ENCODE measurements around the gene THAP10.

Gene THAP10

GRCh38 chr15:70879401-70879800, 12.8 kb downstream of the THAP10 start:
- no peak for TF ChIP-seq CTCF (IDR thresholded peaks at IDR 0.05; ENCODE audit: borderline replicate concordance, extremely low read depth, low read length, poor library complexity, severe bottlenecking)
- TF ChIP-seq EZH2 (IDR thresholded peaks at IDR 0.05; ENCODE audit: borderline replicate concordance, low read depth, low read length, severe bottlenecking): no peak
- DNase-seq (no peak), ATAC-seq (ENCODE audit: insufficient read depth, low read depth) (no peak)
- Histone ChIP-seq H3K9me3 (ENCODE audit: insufficient read depth, low read length, severe bottlenecking) (no peaks in the 10 kb centered on the region), H3K79me2 (ENCODE audit: insufficient read depth, low read length) (no peaks in the 10 kb centered on the region), H3K27ac (ENCODE audit: low read length) (no peak overlapping the region), H3K27me3 (ENCODE audit: insufficient read depth, low read length, poor library complexity) (peaks cover 2% of the 10 kb centered on the region), H3K4me3 (ENCODE audit: low read depth in 1 of 2, low read length in 2 of 2) (no peak overlapping the region), H3K4me2 (ENCODE audit: insufficient read depth, low read length) (no peak overlapping the region), H2AFZ (ENCODE audit: low read depth, low read length) (no peak overlapping the region), H3K9ac (ENCODE audit: low read depth, low read length) (no peak overlapping the region), H3K4me1 (ENCODE audit: insufficient read depth, low read length) (peaks cover 3% of the 10 kb centered on the region; the same call in 1 of the 2 replicates), H4K20me1 (ENCODE audit: insufficient read depth, low read length) (no peaks in the 10 kb centered on the region), H3K36me3 (ENCODE audit: insufficient read depth, low read length) (no peaks in the 10 kb centered on the region)

- Histone ChIP-seq H3K36me3 (ENCODE audit: insufficient read depth, low read length) (no peaks in the 10 kb centered on the region), H3K4me2 (ENCODE audit: insufficient read depth, low read length) (no peak overlapping the region), H3K27me3 (ENCODE audit: insufficient read depth, low read length, poor library complexity) (peaks cover 2% of the 10 kb centered on the region), H3K9me3 (ENCODE audit: insufficient read depth, low read length, severe bottlenecking) (no peaks in the 10 kb centered on the region), H3K79me2 (ENCODE audit: insufficient read depth, low read length) (no peaks in the 10 kb centered on the region), H3K4me3 (ENCODE audit: low read depth in 1 of 2, low read length in 2 of 2) (no peak overlapping the region), H3K27ac (ENCODE audit: low read length) (no peak overlapping the region), H3K9ac (ENCODE audit: low read depth, low read length) (no peak overlapping the region), H2AFZ (ENCODE audit: low read depth, low read length) (no peak overlapping the region), H3K4me1 (ENCODE audit: insufficient read depth, low read length) (no peaks in the 10 kb centered on the region), H4K20me1 (ENCODE audit: insufficient read depth, low read length) (no peaks in the 10 kb centered on the region)
- DNase-seq (no peak), ATAC-seq (ENCODE audit: insufficient read depth, low read depth) (no peak)
- TF ChIP-seq CTCF (IDR thresholded peaks at IDR 0.05; ENCODE audit: borderline replicate concordance, extremely low read depth, low read length, poor library complexity, severe bottlenecking): no peak
These were observed 15.6 kb downstream of the THAP10 start for GRCh38 chr15:70876683-70877082.

GRCh38 chr15:70876011-70876410, 16.2 kb downstream of the THAP10 start:
- no peaks in the 10 kb centered on the region for H3K4me1 ChIP-seq (ENCODE audit: insufficient read depth, low read length)

More at GRCh38 chr15:70876011-70876410, 16.2 kb downstream of the THAP10 start:
- Histone ChIP-seq H4K20me1 (ENCODE audit: insufficient read depth, low read length) (no peaks in the 10 kb centered on the region), H3K9ac (ENCODE audit: low read depth, low read length) (no peak overlapping the region), H3K4me3 (ENCODE audit: low read depth in 1 of 2, low read length in 2 of 2) (no peak overlapping the region), H3K79me2 (ENCODE audit: insufficient read depth, low read length) (no peaks in the 10 kb centered on the region), H3K36me3 (ENCODE audit: insufficient read depth, low read length) (no peaks in the 10 kb centered on the region), H2AFZ (ENCODE audit: low read depth, low read length) (no peak overlapping the region), H3K27me3 (ENCODE audit: insufficient read depth, low read length, poor library complexity) (peaks cover 2% of the 10 kb centered on the region), H3K9me3 (ENCODE audit: insufficient read depth, low read length, severe bottlenecking) (no peaks in the 10 kb centered on the region), H3K27ac (ENCODE audit: low read length) (no peak overlapping the region), H3K4me2 (ENCODE audit: insufficient read depth, low read length) (no peak overlapping the region)
- no peak for TF ChIP-seq EZH2 (IDR thresholded peaks at IDR 0.05; ENCODE audit: borderline replicate concordance, low read depth, low read length, severe bottlenecking)
- no peak for TF ChIP-seq CTCF (IDR thresholded peaks at IDR 0.05; ENCODE audit: borderline replicate concordance, extremely low read depth, low read length, poor library complexity, severe bottlenecking)
- no peak for ATAC-seq (ENCODE audit: insufficient read depth, low read depth)
- DNase-seq: no peak

Data from DND-41 (cell line).